SKM-1 (cell line): ENCODE data around the gene LHX6.

Experiments
- DNase-seq: peaks from one replicate; lab custom pipeline; 2025; ENCODE audit not compliant: unreplicated experiment; lab: John Stamatoyannopoulos, UW

The LHX6 gene

DNA sequence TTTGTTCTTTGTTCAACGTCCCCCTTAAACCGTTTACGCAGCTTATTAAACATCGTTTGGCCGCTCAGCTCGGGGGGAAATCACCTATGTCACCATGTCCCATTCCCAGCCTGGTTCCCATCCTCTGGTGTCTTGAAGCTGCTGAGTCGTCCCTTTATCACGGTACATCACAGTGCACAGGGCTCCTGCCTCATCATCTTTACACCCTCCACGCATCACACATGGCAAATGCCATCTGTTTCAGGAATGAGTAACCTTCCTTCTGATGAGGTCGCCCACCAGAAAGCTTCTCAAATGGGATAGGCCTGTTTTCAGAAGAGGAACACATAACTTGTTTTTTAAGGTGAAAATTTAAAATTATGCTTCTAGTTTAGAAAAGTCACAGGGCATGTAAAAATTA, 7.9 kb upstream of the LHX6 start:
- DNase-seq: no peak

DNA sequence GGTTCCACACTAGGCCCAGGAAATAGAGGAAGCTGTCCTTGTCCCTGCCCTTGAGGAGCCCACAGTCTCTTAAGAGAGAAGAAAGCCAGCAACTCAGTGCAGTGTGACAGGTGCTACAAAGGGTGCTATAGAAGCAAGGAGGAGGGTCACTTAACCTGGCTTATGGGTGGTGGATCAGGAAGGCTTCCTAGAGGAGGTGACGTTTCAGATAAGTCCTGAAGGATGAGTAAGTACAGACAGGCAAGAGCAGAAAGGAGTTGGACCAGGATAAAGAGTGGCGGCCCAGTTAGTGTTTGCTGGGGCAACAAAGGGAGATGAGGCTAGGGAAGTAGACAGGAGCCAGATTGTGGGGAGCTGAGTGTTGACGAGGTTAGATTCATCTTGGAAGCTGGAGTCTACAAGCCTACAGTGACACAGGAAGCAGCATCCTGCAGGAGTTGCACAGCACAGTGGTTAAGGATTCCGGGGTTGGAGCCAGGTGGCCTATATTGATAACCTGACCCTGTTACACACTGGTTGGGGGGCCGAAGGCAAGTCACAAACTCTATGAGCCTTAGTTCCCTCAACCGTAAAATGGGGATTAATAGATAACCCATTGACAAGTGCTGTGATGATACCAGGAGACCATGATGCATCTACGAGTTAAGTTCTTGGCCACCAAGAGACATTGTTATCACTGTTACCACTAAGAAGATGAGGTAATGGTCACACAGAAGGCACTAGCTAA, 5.4 kb upstream of the LHX6 start:
- no peak for DNase-seq

DNA sequence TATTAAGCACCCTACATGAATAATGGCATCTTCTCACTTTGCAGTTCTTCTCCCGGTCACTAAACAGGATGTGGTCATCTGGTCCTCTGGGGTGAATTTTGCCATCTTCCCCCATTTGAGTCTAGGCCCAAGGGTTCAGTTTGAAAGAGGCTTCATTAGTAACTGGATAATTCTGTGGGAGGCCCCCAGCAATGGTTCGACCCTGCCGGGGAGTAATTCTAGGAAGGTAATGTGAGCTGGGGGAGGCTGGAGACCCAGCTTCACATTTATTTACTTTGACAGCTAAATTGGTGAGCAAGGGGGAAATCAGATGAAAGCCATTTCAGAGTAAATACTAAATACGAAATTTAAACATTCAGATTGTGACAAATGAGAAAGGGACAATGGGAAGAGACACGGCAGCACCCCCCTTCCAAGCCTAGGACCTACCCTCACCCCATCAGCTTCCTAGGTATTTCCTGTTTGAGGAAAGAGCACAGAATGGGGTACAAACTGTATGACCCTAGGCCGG, 4.1 kb upstream of the LHX6 start:
- DNase-seq: no peak

DNA sequence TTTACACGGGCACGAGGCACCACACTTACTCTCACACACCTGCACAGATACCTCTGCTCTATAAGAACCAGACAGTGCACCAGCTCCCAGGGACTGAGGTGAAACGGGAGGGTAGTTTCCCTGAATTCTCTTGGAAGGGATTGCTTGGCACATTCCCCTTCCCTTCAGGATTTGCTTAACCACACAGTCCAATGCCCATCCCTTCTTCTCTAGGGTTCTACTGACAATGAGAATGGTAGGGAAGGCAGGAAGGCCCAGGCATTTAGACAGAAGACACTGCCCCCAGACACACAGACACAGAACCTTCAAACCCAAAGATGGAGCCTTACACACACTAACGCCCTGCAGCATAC, 704 bp upstream of the LHX6 start:
- no peak for DNase-seq

DNA sequence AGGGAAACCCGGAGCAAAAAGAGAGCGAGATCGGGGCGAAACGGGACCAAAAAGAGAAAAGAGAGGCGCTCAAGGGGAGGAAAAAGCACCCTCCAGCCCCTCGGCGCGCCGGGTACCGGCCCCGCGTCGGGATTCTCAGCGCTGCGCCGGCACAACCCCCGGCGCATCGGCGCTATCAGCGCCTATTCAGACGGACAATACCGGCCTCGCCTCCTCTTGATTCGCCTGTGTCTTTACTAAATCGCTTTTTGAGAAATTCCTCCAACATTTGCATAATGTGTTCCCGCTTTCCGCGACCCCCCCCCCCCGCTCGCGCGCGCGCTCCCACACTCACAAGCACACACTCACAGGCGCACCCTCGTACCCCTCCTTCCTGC, 578 bp downstream of the LHX6 start:
- no peak for DNase-seq

DNA sequence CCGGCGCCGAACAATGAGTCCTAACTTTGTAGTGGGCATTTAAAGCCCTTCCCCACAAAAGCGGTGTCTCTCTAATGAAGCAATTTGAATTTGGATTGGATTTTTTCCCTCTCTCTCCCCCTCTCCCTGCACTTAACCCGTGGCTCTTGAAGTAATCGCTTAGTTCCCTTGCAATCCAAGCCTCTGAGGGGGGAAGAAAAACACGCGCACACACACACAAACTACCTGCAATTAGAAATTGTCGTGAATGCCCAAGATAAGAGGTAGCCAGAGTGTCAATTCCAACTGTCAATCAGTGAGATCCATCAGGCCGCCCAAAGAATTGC, 1.2 kb downstream of the LHX6 start:
- no peak for DNase-seq

DNA sequence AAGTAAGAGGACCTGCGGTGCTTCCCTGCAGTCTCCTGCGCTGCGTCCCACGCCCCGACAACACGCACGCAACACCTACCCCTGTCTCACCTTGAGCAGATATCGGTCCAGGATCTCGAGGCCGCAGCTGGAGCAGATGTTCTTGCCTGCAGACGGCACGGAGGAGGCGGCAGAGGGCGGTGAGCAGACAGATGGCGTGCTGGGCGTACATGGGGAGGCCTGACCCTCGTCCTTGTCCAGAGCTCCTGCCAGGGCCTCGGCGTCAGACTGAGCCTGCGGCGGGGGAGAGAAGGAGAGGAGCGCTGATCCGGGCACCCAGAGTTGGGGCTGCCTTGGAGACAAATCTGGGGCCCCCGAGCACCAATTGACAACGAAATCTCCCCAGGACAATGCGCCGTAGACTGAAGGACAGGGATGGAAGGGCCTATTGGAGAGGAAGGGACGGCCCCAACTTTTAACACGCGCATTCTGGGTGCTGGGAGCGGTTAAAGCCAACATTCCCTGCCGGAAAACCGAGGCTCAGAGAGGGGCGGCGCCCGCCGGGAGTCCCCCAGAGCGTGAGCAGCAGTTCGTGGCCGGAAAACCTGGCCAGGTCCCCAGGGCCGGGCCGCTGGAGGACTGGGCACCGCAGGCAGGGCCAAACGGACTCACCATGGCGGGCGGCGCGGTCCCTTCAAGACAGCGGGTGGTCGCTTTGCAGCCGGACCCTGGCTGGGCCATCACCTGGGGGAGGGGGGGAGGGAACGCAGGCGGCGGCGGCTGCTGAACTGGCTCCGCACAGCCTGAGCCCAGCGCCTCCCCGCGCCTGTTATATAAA, 1.8 kb downstream of the LHX6 start:
- no peak for DNase-seq

DNA sequence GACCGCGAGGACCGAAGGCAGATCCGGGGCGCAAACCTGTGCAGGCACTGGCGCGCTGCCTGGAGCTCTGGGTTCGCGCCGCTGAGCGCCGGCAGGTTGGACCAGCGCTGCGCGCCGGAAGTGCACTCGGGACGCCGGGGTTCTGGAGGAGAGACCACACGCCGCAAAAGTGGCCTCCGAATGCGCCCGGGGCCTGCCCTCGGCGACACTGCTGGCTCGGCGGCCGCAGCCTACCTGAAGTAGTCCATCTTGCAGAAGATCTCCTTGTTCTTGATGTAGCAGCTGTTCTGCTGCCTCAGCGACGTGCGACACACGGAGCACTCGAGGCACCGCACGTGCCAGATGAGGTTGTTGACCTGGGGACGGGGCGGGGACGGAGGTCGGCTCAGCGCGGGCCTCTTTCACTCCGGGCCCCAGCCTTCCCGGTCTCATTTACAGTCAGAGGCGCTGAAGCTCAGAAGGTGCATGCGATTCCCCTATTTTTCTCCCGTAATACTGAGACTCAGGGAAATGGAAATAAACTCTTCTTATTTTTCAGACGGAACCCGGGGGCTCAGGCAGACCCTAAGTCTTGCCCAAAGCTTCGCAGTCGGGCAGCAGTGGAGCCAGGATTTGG, 2.5 kb downstream of the LHX6 start:
- no peak for DNase-seq

DNA sequence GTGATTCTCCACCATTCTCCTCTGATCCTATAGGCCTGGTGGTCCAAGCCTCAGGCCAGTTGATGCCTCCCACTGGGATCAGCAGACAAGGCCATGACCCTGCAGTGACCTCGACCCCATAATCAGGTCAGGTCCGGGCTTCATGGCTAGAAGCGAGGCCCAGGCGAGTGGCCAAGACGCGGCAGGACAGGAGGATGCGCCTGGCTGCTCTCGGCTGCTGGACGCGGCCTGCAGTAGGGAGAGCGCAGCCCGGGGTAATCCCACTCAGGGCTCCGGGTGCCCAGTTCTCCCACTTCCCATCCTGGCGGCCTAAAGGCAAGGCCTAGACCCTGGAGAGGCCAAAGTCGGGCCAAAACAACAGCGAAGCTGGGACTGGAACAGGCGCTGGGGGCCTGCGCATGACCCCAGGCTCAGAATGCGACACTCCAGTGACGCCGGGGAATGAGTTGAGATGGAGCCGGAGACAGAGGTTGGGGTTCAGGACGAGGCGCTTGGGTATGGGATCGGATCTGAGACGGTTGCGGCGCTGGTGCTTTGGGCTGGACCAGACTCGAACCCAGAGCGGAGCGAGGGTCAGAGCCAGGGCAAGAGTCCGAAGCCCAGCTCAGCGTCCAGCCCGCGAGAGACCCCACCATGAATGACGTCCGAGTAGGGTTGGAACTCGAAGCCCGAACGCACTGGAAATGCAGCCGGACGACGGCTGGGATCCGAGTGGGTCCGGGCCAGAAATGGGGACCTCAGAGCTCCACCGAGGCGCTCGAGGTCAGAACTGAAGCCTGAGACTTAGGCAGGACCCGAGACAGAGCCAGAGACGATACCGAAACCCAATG, 3.2 kb downstream of the LHX6 start:
- DNase-seq: no peak

DNA sequence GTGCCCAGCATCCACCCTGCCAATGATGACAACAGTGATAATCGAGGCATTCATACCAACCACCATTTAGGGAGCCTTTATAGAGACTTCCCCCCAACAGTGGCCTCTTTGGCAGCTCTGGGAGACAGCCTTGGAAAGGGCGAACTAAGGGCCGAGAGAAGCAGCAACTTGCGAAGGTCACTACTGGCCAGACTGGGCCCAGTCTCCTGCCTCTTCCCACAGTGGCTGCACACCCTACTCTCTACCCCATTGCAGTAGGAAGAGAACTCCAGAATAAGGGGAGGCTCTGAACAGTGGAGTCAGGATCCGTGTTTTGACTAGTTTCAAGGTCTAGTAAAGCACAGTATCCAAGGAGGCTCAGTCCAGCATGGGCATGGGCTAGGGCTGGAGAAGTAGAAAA, 5.3 kb downstream of the LHX6 start:
- DNase-seq: no peak

DNA sequence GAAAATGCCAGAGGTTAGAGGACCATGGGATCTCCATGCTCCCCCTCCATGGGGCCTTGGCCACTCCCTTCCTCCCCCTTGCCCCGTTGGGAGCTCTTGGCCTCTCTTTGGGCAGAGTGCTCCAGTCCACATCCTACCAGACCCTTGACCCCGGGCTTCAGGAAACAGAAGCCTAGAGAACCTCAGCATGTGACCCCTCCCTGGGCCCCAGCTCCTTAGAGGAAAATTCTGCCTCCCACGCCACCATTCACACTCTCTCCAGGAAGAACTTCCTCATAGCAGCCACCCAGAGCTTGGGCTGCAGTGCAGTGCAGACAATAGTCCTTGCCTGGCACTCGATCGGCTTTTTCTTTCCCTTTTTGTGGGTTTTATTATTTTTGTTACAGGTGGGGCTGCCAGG, 6.0 kb downstream of the LHX6 start:
- DNase-seq: no peak

DNA sequence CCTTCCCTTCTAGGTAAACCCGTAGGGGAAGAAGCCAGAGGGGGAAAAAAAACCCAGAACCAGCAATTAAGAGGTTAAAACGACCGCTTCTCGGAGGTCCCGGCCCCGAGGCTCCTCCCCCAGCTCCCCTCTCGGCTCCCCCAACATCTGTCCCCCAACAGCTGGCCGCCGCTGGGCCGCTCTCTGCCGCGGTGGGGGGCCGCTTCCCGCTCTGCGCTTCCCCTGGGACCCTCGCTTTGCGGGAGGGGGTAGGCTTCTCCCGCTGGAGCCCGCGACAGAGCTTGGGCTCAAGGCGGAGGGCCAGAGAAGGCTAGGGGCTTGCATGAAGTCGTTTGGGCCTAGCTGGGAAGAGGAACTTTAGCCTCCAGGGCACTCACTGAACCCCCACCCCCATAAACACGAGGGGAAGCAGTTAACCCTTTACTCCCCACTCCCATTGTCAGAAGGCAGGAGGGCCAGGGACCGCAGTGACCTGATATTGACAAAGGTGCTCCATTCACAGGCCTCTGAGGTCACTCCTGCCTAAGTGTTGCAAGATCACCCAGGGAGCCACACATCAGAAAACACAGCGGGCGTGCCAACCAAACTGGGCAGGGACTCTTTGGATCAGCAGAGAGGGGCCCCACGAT, 7.5 kb downstream of the LHX6 start:
- no peak for DNase-seq

DNA sequence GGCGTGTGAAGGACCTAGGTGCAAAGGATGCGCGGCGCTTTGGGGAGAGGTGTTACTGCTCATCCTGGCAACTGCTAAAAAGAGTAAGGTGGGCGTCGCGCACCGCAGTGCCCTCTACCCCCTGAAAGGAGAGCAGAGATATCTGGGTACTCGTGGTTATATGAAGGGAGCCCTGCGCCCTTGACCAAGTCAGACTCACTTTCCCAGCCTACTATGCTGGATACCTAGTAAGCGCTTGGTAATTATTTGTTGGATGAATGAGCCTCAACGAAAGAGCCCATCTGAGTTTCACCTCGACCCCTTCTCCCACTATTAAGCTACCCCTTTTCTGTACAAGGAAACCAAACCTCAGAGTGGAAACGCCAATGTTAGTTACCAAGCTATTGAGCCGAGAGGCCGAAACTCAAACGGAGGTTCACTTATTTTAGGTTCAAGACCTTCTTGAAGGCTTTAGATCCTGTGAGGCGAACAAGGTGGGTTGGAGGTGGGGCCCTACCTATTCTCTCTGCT, 8.0 kb downstream of the LHX6 start:
- DNase-seq: no peak

DNA sequence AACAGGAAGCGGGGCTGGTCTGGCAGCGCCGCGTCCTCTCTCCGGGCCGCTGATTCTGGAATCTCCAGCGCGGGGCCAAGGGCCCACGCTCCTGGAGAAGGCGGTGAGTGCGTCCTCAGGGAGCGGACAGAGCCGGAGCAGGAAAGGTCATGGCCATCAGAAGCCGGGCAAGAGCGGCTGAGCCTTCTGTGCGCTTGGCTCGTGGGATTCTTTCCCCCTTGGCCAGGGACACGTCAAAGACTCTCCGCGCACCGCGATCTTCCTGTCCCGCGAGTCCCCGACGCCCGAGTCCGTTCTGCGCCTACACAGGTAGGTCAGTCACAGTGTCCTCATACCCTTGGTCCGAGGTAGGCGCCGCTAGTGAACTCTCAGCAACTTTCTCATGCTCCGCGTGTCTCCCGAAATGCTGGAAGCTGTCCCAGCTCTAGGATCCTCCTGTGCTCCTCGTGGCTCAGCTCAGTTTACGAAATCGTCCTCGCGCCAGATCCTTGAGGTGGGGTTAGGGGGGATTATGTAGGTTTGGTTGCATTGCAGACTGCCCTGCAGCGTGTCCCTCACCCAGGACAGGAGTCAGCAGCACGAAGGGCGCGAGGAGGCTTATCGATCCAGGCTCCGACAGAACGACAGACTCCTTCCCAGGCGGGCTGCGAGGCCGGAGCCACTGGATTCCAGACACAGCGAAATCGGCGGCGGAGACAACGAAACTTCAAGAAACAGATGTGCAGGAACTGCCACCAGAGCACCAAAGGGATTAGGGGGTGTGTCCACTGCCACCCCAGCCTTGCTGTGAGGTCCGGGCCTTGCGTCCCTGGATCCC, 8.7 kb downstream of the LHX6 start:
- no peak for DNase-seq

DNA sequence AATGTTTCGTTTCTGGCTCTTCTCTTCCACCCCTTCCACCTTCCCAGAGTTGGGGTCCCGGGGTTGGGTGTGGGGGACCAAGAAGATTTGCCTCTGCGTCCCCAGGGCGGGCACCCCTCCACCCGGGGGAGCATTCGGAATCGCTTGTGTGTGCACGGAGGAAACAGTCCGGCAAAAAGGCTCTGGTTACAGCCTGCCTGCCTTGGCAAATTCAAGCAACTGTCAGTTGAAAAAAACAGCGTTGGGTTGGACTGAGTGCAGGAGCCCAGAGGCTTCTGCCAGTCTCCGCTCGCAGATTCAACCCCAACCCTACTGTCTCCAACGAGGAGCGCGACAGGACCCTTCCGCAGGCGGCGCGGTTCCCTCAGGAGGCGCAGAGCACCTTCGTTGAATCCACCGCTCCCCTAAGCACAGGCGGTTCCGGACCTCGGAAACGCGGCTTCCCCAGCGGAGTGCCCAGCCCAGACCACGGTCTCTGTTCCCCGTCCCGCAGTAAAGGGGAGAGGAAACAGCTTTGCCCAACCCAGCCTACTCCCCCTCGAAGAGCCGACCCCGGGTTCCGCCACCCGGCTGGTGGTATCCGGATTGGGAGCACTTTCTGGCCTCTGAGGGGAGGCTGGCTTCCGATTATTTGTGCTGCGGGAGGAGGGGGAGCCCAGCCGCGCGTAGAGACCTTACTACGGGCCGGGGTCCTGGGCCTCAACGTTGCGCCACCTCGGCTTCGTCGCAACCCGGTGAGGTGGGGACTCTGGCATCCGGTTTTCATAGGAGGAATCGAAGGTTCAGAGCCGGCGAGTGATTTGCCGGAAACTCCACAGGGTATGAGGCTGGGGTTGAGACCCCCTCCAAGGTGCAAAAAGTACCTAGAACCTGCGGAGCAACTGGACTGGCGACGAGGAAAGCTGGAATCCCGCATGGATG, 9.6 kb downstream of the LHX6 start:
- no peak for DNase-seq

DNA sequence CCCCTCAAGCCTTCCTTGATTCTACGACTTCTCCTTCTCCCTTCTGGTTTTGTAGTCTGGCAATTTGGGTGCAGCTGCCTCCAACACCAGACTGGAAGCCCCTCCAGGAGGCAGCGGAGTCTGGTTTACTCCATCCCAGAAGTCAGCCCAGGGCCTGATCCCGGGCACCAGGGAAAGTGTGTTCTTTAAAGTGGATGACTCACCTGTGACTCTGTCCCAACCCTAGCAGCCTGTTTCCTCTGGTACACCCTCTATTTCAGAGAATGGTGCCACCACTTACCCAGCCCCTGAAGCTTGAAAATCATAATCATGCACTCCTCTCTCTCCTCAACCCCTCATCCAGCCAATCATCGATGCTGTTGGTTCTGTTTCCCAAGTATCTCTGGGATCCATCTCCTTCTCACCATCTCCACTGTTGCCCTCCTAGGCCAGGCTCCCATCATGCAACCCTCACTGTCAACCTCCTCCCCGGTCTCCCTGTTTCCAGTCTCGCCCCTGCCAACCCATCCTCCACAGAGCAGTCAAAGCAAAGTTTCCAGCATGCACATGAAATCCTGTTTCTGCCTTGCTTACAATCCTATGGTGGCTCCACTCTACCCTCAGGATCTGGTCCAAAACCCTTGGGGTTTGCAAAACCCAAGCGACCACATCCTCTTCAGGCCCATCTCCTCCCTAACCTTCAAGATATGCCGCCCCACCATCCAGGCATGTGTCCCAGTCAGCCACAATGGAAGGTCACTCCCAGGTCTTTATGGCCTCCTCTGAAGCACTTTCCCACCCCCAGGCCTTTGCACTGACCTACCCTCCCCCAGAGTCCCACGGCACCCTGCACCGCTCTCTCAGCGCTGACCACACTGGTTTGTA, 10.5 kb downstream of the LHX6 start:
- DNase-seq: no peak

DNA sequence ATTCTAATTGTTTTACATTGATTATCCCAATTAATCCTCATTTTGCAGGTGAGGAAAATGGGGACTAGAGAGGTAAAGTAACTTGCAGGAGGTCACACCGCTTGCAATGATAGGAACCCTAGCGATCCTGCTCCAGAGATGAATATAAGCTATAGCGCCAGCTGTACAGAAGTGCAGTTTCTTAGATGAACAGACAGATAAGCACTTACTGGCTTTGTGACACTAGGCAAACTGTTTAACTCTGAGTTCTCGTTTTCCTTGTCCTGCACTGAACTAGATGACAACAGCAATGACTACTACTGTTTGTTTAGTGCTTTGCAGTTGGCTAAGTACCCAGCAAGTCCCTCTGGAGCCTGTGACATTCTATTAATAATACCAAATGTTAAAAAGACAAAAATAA, 11.1 kb downstream of the LHX6 start:
- no peak for DNase-seq
